HUES64 (cell line): ENCODE results near the gene NDUFA1.
"Not testable (repeated sequence)": the region's sequence is repeated elsewhere in the genome, so short reads cannot be mapped to it uniquely, and the experiment has no call there.

Experiments
- H3K27ac ChIP-seq: 2 replicates; pipeline ENCODE4 v1.7.0; 2013; ENCODE audit warnings: low read depth, low read length, inconsistent platforms
- H3K27me3 ChIP-seq: 2 replicates; pipeline ENCODE4 v1.6.1; 2013; ENCODE audit warnings: mild to moderate bottlenecking, low read length; ENCODE audit not compliant: insufficient read depth
- H3K36me3 ChIP-seq: 2 replicates; pipeline ENCODE4 v1.6.1; 2013; ENCODE audit warnings: mild to moderate bottlenecking, low read length; ENCODE audit not compliant: insufficient read depth
- H3K4me1 ChIP-seq: 2 replicates; pipeline ENCODE4 v1.6.1; 2013; ENCODE audit warnings: mild to moderate bottlenecking, low read length, moderate library complexity; ENCODE audit not compliant: insufficient read depth
- H3K4me3 ChIP-seq: 2 replicates; pipeline ENCODE4 v1.5.1; 2013; ENCODE audit warnings: mild to moderate bottlenecking, low read length, moderate library complexity
- H3K9ac ChIP-seq: 2 replicates; pipeline ENCODE4 v1.6.1; 2013; ENCODE audit warnings: mild to moderate bottlenecking, low read depth, low read length
- H3K9me3 ChIP-seq: 2 replicates; pipeline ENCODE4 v1.6.1; 2013; ENCODE audit warnings: low read depth, low read length; ENCODE audit not compliant: insufficient read depth
- WGBS: fragments of 150-250, 120-280 bp; methylation state at CpG from one replicate; pipeline ENCODE4 v1.1.7; 2013; ENCODE audit warnings: missing lambda C conversion rate; 5-methylcytosine and 5-hydroxymethylcytosine counted together

The NDUFA1 gene

DNA sequence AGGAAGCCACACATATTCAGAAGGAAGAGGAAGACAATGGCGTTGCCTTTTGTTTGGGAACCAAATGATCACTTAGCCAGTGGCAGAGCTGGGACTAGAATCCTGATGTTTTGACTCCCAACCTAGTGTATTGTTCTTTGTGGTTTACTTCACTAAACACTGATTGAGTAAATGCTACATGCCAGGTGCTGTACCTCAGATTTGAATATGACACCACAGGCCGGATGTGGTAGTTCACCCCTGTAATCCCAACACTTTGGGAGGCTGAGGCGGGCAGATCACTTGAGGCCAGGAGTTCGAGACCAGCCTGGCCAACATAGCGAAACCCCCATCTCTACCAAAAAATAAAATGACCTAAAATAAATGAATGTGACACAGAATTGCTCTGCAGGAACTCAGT, 8.4 kb downstream of the NDUFA1 start:
- Histone ChIP-seq H3K4me3 (no peak overlapping the region), H3K9me3 (no peaks in the 10 kb centered on the region), H3K4me1 (no peaks in the 10 kb centered on the region), H3K9ac (no peak overlapping the region), H3K36me3 (peaks cover 18% of the 10 kb centered on the region), H3K27me3 (no peaks in the 10 kb centered on the region), H3K27ac (no peak overlapping the region)
- WGBS = 95% methylated on average over 4 of the region's 5 CpGs

DNA sequence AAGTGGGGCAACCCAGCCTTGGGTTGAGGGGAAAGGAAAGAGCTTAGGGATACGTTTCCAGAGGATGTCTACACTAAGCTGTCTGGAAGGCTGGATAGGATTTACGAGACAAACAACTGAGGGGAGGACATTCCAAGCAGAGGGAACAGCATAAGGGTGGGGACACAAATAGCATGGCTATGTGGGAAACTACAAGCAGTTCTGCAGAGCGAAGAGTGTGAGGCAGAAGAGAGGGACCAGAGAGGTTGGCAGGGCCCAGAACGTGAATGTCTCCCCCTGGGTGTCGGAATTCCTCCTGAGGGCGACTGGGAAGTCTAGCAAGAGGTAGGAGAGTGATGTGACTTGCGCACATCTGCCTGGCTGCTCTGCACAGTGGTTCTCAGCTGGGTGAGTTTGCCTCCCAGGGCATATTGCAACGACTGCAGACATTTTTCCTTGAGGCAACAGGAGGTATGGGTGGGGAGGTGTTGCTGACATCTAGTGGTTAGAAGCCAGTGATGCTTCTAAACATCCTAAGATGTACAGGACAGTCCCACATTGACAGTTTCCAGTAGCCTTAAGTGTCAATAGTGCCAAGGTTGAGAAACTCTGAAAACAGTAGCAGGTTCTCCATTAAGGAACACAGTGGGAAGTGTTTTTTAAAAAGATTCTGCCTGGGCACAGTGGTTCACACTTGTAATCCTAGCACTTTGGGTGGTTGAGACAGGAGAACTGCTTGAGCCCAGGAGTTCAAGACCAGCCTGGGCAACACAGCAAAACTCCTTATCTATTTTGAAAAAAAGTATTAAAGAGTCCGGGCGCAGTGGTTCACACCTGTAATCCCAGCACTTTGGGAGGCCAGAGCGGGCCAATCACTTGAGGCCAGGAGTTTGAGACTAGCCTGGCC, 9.2 kb downstream of the NDUFA1 start:
- Histone ChIP-seq H3K27ac (no peak overlapping the region), H3K4me1 (no peaks in the 10 kb centered on the region), H3K4me3 (no peak overlapping the region), H3K9ac (no peak overlapping the region), H3K36me3 (peaks cover 14% of the 10 kb centered on the region), H3K9me3 (no peaks in the 10 kb centered on the region), H3K27me3 (no peaks in the 10 kb centered on the region)
- 66% methylated on average over 11 of the region's 11 CpGs for WGBS

DNA sequence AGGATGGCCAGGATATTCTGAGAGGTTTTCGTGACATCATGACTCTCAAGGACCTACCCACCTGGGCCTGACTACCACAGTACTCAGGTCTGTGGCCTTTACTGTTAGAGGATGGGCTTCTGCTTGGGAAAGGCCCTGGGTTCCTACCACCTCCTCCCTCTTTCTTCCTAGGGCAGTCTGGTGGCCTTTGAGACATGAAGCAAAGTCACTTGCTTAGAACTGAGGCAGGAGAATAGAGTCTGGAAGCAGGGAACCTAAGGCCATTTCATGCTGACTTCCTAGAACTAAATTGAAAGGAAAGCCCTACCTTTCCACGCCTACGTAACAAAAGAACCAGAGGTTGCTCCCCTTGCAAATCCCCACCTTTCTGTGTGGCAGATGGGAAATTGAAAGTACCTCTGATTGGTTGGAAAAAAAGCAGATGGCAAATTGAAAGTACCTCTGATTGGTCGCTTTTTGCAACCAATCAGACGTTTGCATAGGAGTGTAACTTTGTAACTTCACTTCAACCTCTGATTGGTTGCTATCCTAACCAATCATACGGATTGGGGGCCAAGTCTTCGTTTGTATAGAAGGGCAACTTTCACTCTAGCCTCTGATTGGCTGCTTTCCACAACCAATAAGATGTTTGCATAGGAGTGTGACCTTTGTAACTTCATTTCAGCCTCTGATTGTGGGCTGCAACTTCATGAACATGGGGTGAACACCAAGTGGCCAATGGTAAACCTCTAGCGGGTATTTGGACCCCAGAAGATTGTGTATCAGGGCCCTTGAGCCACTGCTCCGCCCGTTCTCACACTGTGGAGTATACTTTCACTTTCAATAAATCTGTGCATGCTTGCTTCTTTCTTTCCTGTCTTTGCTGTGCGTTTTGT, 14.2 kb downstream of the NDUFA1 start:
- Histone ChIP-seq H3K36me3 (no peaks in the 10 kb centered on the region), H3K4me3 (no peak overlapping the region), H3K27me3 (no peaks in the 10 kb centered on the region), H3K27ac (no peak overlapping the region), H3K9ac (no peak overlapping the region), H3K9me3 (no peaks in the 10 kb centered on the region), H3K4me1 (no peaks in the 10 kb centered on the region)
- 90% methylated on average over 10 of the region's 11 CpGs for WGBS

DNA sequence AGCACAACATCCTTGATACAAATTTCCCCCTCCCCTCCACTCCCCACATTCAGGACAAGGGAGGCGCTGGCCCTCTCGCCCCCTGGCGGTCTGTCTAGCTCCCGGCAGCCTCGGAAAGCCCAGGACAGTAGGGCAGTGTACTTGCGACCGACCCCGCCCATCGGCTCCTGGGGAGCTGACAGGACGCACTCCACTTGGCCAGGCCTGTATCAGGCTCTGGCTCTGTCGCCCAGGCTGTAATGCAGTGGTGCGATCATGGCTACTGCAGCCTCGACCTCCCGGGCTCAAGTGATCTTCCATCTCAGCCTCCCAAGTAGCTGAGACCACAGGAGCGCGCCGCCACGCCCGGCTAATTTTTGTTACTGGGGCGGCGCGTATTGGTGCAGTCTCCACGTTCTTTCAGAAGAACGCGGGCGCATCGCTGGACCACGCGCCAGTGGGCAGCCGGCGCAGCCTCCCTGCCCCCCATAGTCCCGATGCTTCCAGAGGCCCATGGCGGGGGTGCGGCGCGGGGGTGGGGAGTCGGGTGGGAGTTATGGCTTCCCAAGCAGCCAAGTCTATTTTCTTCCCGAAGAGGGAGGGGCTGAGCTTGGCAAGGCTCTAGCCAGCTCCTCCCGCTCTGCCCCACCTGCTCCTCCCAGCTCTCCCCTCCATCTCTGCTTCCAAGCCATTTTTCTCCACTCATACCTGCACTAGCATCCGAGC, 16.2 kb downstream of the NDUFA1 start:
- Histone ChIP-seq H3K4me3 (peak overlapping the region; percentile 70), H3K4me1 (no peaks in the 10 kb centered on the region), H3K27ac (no peak overlapping the region), H3K27me3 (no peaks in the 10 kb centered on the region), H3K36me3 (no peaks in the 10 kb centered on the region), H3K9me3 (no peaks in the 10 kb centered on the region), H3K9ac (no peak overlapping the region)
- WGBS = under 1% methylated on average over 38 of the region's 40 CpGs

DNA sequence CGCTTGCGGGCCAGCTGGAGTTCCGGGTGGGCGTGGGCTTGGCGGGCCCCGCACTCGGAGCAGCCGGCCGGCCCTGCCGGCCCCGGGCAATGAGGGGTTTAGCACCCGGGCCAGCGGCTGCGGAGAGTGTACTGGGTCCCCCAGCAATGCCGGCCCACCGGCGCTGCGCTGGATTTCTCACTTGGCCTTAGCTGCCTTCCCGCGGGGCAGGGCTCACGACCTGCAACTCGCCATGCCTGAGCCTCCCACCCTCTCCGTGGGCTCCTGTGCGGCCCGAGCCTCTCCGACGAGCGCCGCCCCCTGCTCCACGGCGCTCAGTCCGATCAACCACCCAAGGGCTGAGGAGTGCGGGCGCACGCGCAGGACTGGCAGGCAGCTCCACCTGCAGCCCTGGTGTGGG, 19.0 kb downstream of the NDUFA1 start:
- not testable (repeated sequence) for H3K27ac ChIP-seq, H3K36me3 ChIP-seq, H3K4me3 ChIP-seq, H3K9ac ChIP-seq, H3K27me3 ChIP-seq, H3K4me1 ChIP-seq, H3K9me3 ChIP-seq
- WGBS = 98% methylated on average over 33 of the region's 36 CpGs

DNA sequence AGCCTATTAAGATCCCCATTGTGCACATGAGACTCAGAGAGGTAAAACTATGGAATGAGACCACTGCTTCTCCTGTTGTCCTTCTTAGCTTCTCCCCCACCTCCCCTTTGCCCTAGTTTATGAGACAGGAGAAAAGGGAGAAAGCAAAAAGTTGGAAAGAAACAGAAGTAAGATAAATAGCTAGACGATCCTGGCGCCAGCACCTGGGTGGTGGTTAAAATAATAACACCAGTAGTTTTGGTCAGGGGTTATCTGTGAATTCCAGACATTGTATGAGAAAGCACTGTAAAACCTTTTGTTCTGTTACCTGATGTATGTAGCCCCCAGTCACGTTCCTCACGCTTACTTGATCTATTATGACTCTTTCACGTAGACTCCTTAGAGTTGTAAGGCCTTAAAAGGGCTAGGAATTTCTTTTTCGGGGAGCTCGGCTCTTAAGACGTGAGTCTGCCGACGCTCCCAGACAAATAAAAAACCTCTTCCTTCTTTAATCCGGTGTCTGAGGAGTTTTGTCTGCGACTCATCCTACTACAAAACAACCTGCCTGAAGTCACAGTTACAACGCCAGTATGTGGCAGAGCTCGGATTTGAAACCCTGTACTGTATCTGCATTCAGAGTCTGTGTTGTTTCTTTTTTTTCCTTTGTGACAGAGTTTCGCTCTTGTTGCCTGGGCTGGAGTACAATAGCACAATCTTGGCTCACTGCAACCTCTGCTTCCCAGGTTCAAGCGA, 20.5 kb downstream of the NDUFA1 start:
- not testable (repeated sequence) for H3K9me3 ChIP-seq, H3K27me3 ChIP-seq, H3K27ac ChIP-seq, H3K9ac ChIP-seq, H3K36me3 ChIP-seq, H3K4me3 ChIP-seq, H3K4me1 ChIP-seq
- WGBS = 82% methylated on average over 15 of the region's 16 CpGs

DNA sequence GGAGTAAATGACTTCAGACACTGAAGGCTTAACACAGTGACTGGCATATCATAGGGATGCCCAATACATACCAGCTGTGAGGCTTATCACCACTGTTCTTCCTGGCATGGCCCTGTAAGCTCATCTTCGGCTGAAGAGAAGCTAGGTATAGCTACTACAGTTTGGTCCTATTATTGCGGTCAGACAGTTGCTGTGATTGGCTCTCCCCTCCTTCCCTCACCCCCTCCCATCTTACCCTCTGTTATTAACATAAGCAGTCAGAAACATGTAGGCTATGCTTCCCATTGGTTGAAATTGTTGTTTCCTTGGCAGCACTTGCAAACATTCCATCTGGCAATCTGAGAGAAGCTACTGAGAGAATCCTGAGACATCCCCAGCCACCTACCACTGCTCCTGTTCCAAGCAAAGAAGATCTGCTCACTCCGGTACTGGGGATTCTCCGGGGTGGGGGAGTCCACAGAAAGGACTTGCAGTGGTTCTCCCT, 24.3 kb downstream of the NDUFA1 start, which contains the start of gene AKAP14:
Gene AKAP14, plus strand, starts transcription at position 51 of the 484 bp plus-strand sequence. CDS start 7,331 bp downstream, outside the sequence.
- WGBS = 72% methylated on average over 3 of the region's 4 CpGs
- Histone ChIP-seq H3K9me3 (no peaks in the 10 kb centered on the region), H3K4me3 (no peak within 1 kb of the TSS), H3K27me3 (no peaks in the 10 kb centered on the region), H3K27ac (no peak within 1 kb of the TSS), H3K36me3 (no peaks in the 10 kb centered on the region), H3K9ac (no peak within 1 kb of the TSS), H3K4me1 (no peaks in the 10 kb centered on the region)

DNA sequence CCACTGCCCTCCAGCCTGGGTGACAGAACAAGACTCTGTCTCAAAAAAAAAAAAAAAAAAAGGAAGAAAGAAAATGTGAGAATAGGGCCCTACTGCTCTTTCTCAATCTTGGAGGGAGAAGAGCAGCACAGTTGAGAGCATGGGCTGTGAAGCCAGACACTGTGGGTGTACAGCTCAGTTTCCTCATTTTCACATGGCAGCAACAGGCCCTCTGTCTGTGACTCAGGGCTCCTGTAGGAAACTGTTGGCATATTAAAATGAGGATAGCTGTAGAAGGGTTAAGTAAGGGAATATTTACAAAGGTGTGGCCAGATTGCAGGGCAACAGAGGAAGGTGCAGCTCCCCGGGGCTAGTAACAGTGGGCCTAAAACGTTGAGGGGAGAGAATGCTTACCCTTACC, 27.5 kb downstream of the NDUFA1 start:
- H3K4me3 ChIP-seq = no peak overlapping the region
- H3K9ac ChIP-seq = no peak overlapping the region
- H3K36me3 ChIP-seq = no peaks in the 10 kb centered on the region
- no peaks in the 10 kb centered on the region for H3K27me3 ChIP-seq
- no peak overlapping the region for H3K27ac ChIP-seq
- H3K9me3 ChIP-seq = no peaks in the 10 kb centered on the region
- WGBS = 20% methylated on average over 2 of the region's 2 CpGs
- no peaks in the 10 kb centered on the region for H3K4me1 ChIP-seq

DNA sequence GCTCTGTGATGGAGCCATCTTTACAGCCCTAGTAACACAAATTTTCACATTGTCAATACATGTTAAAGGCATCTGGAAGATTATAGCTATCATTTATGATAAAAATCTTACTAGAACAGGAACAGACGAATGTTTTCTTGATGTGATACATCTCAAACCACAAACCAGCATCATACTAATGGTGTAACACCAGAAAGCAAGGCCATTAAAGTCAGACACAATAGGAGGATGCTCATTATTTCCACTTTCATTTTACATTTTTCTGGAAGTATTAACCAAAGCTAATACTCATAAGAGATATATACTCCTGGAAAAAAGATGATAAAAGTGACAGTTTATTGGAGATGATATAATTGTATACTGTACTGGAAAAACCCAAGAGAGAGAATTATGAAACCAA, 29.3 kb downstream of the NDUFA1 start:
- H3K4me1 ChIP-seq = no peaks in the 10 kb centered on the region
- H3K9ac ChIP-seq = no peak overlapping the region
- no peaks in the 10 kb centered on the region for H3K27me3 ChIP-seq
- H3K9me3 ChIP-seq = no peaks in the 10 kb centered on the region
- H3K36me3 ChIP-seq = no peaks in the 10 kb centered on the region
- no peak overlapping the region for H3K27ac ChIP-seq
- WGBS = 88% methylated on average over 1 of the region's 1 CpG
- H3K4me3 ChIP-seq = no peak overlapping the region

DNA sequence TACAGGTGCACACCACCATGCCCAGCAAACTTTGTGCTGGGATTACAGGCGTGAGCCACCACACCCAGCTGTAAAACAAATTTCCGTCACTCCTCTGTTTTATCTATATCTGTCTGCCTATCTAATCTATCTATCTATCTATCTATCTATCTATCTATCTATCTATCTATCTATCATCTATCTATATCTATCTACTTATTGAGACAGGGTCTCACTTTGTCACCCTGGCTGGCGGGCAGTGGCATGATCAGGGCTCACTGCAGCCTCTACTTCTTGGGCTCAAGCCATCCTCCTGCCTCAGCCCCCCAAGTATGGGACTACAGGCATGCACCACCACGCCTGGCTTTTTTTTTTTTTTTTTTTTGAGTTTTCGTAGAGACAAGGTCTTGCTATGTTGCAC, 44.7 kb downstream of the NDUFA1 start:
- Histone ChIP-seq H3K27ac (no peak overlapping the region), H3K36me3 (no peaks in the 10 kb centered on the region), H3K9ac (no peak overlapping the region), H3K27me3 (no peaks in the 10 kb centered on the region), H3K4me1 (no peaks in the 10 kb centered on the region), H3K9me3 (no peaks in the 10 kb centered on the region), H3K4me3 (no peak overlapping the region)
- WGBS = 93% methylated on average over 4 of the region's 5 CpGs
